K562 (cell line): Measurements from ENCODE around the gene CUL1. TPM values are rescaled to one million over a fixed set of nuclear protein-coding genes. Genes with fewer than 3 reads are reported as not detected.

ENCODE experiments used
- ARNT ChIP-seq, 2 experiments: fragments of 450-650 bp; IDR thresholded peaks; 2 replicates each; pipeline ENCODE4 v1.6.1; 2016; ENCODE audit warnings: mild to moderate bottlenecking in 1 of 2
- CEBPB ChIP-seq: fragments of 450-650 bp; IDR thresholded peaks from 2 replicates; pipeline ENCODE4 v1.6.1; 2016; ENCODE audit warnings: missing genetic modification characterization, missing compliant biosample characterization
- CXXC5 ChIP-seq: fragments of 250-450 bp; sonication (Bioruptor Pico); IDR thresholded peaks from 2 replicates; pipeline ENCODE4 v1.8.0; 2022; ENCODE audit warnings: inconsistent platforms, mild to moderate bottlenecking, moderate library complexity
- DNMT1 ChIP-seq: fragments of 450-650 bp; IDR thresholded peaks from 2 replicates; pipeline ENCODE4 v1.6.1; 2016; ENCODE audit warnings: antibody characterized with exemption, mild to moderate bottlenecking
- GATA2 ChIP-seq: sonication (generic); formaldehyde crosslinking; IDR thresholded peaks from 2 replicates; pipeline ENCODE4 v1.4.0; 2020; ENCODE audit warnings: mild to moderate bottlenecking, missing genetic modification reagents
- LCOR ChIP-seq: sonication (generic); formaldehyde crosslinking; IDR thresholded peaks from 2 replicates; pipeline ENCODE4 v1.8.0; 2022; ENCODE audit warnings: mild to moderate bottlenecking, missing genetic modification reagents
- NR2C1 ChIP-seq, 2 experiments: fragments of 450-650 bp; IDR thresholded peaks; 2 replicates each; pipeline ENCODE4 v1.6.1; 2017; ENCODE audit warnings: mild to moderate bottlenecking in 2 of 2, antibody characterized with exemption in 1 of 2, inconsistent platforms in 1 of 2, missing compliant biosample characterization in 1 of 2, missing genetic modification characterization in 1 of 2
- NR2C2 ChIP-seq, 2 experiments: fragments of 200-800 bp in 1 of 2; sonication (Bioruptor generic) in 1 of 2; sonication (generic) in 1 of 2; formaldehyde crosslinking in 1 of 2; IDR thresholded peaks; 2 replicates each; pipeline versions ENCODE4 v1.6.1 to v1.8.0; 2016 to 2022; ENCODE audit warnings: mild to moderate bottlenecking in 1 of 2, missing compliant biosample characterization in 1 of 2, missing genetic modification characterization in 1 of 2, missing genetic modification reagents in 1 of 2
- RAD51 ChIP-seq: fragments of 450-650 bp; IDR thresholded peaks from 2 replicates; pipeline ENCODE4 v1.7.1; 2016; ENCODE audit warnings: low read depth, mild to moderate bottlenecking, borderline replicate concordance
- polyA plus RNA-seq, 8 experiments: library from polyadenylated mRNA; depleted of rRNA in 4 of 8; stranded (reverse) in 5 of 8; unstranded in 3 of 8; fragments of >200 nt; fragmentation: Nextera tagmentation in 2 of 8; fragmentation: Illumina TruSeq in 1 of 8; extraction: Ambion mirVana in 2 of 8; extraction: Trizol in 1 of 8; gene quantifications; 2 replicates each; pipeline versions ENCODE4 v1.2.1 to v1.2.3, GENCODE V29; 2011 to 2014; ENCODE audit warnings: inconsistent platforms in 1 of 8, missing spikeins in 1 of 8
- total RNA-seq, 7 experiments: library from RNA; depleted of rRNA in 6 of 7; stranded (reverse); fragments of >200 nt in 6 of 7; fragmentation: Illumina TruSeq in 2 of 7; extraction: Trizol in 2 of 7; gene quantifications; 2 replicates each; pipeline versions ENCODE4 v1.2.1 to v1.2.3, GENCODE V29; 2011 to 2021; ENCODE audit warnings: low replicate concordance in 1 of 7
- TF ChIP-seq, protein P1 (sequence below), 2 experiments: IDR thresholded peaks; 2 replicates each; pipeline ENCODE4 v1.6.1; 2012; ENCODE audit warnings: improper control_type of control experiment in 2 of 2, low read depth in 2 of 2, low read length in 2 of 2, borderline replicate concordance in 1 of 2
- TF ChIP-seq, protein P2 (sequence below): fragments of 450-650 bp; formaldehyde crosslinking; IDR thresholded peaks from 2 replicates; pipeline ENCODE4 v1.4.0; 2020; ENCODE audit warnings: mild to moderate bottlenecking, moderate library complexity
- TF ChIP-seq, protein P3 (sequence below): fragments of 450-650 bp; IDR thresholded peaks from 2 replicates; pipeline ENCODE4 v1.6.1; 2016; ENCODE audit warnings: low read depth, mild to moderate bottlenecking, moderate library complexity
- TF ChIP-seq, protein P4 (sequence below): IDR thresholded peaks from 2 replicates; pipeline ENCODE4 v1.6.1; 2012; ENCODE audit warnings: low read depth, low read length, improper control_type of control experiment, borderline replicate concordance
- TF ChIP-seq, protein P5 (sequence below): sonication (generic); formaldehyde crosslinking; IDR thresholded peaks from 2 replicates; pipeline ENCODE4 v1.8.0; 2022; ENCODE audit warnings: mild to moderate bottlenecking, missing genetic modification reagents, borderline replicate concordance

Gene CUL1
- total and polyA plus RNA-seq, 9 of the 15 experiments (the other 6 are each of a cell fraction or from before 2014, with no cell fraction given), result 31.5 to 107 (median 96.5) TPM

DNA sequence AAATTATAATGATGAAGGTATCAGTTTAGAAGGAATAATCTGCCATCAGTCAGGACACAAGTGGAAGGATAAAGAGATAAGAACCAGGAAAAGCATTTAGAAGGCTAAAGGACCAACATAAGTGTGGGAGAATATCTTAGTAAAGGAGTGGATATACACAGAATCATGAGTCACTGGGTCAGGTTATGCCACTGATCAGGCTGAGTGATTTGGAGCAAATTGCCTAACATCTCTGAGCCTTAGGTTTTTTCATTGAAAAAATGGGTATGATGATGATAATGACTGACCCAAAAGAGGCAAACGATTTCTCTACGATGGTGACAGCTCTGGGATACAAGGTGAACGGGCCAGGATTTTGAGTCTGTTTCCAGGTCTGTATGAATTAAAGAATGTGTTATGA is 2.8 kb upstream of the CUL1 start (continued):
- TF ChIP-seq, protein P1, sequence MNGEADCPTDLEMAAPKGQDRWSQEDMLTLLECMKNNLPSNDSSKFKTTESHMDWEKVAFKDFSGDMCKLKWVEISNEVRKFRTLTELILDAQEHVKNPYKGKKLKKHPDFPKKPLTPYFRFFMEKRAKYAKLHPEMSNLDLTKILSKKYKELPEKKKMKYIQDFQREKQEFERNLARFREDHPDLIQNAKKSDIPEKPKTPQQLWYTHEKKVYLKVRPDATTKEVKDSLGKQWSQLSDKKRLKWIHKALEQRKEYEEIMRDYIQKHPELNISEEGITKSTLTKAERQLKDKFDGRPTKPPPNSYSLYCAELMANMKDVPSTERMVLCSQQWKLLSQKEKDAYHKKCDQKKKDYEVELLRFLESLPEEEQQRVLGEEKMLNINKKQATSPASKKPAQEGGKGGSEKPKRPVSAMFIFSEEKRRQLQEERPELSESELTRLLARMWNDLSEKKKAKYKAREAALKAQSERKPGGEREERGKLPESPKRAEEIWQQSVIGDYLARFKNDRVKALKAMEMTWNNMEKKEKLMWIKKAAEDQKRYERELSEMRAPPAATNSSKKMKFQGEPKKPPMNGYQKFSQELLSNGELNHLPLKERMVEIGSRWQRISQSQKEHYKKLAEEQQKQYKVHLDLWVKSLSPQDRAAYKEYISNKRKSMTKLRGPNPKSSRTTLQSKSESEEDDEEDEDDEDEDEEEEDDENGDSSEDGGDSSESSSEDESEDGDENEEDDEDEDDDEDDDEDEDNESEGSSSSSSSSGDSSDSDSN (IDR thresholded peaks at IDR 0.05; ENCODE audit: borderline replicate concordance in 1 of 2, low read depth in 2 of 2, low read length in 2 of 2), result no peak
- no peak for TF ChIP-seq NR2C2 (CRISPR knock-in tag; IDR thresholded peaks at IDR 0.05)
- TF ChIP-seq NR2C2 (tag; IDR thresholded peaks at IDR 0.05), result no peak
- TF ChIP-seq, protein P2, sequence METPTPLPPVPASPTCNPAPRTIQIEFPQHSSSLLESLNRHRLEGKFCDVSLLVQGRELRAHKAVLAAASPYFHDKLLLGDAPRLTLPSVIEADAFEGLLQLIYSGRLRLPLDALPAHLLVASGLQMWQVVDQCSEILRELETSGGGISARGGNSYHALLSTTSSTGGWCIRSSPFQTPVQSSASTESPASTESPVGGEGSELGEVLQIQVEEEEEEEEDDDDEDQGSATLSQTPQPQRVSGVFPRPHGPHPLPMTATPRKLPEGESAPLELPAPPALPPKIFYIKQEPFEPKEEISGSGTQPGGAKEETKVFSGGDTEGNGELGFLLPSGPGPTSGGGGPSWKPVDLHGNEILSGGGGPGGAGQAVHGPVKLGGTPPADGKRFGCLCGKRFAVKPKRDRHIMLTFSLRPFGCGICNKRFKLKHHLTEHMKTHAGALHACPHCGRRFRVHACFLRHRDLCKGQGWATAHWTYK, result no peak
- no peak for TF ChIP-seq ARNT (IDR thresholded peaks at IDR 0.05)
- 0 out of 2 replicates have a peak, but pooled peaks have one; percentile 12 for TF ChIP-seq GATA2
- TF ChIP-seq DNMT1, result no peak
- no peak for TF ChIP-seq LCOR
- TF ChIP-seq, protein P3, sequence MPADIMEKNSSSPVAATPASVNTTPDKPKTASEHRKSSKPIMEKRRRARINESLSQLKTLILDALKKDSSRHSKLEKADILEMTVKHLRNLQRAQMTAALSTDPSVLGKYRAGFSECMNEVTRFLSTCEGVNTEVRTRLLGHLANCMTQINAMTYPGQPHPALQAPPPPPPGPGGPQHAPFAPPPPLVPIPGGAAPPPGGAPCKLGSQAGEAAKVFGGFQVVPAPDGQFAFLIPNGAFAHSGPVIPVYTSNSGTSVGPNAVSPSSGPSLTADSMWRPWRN, result no peak
- 0 out of 2 replicates have a peak, but pooled peaks have one; percentile 6 for TF ChIP-seq RAD51
- TF ChIP-seq CEBPB (tag), result peak; percentile 56
- TF ChIP-seq, protein P4, sequence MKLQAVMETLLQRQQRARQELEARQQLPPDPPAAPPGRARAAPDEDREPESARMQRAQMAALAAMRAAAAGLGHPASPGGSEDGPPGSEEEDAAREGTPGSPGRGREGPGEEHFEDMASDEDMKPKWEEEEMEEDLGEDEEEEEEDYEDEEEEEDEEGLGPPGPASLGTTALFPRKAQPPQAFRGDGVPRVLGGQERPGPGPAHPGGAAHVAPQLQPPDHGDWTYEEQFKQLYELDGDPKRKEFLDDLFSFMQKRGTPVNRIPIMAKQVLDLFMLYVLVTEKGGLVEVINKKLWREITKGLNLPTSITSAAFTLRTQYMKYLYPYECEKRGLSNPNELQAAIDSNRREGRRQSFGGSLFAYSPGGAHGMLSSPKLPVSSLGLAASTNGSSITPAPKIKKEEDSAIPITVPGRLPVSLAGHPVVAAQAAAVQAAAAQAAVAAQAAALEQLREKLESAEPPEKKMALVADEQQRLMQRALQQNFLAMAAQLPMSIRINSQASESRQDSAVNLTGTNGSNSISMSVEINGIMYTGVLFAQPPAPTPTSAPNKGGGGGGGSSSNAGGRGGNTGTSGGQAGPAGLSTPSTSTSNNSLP, result 0 out of 2 replicates have a peak, but pooled peaks have one; percentile 46
- TF ChIP-seq, protein P5, sequence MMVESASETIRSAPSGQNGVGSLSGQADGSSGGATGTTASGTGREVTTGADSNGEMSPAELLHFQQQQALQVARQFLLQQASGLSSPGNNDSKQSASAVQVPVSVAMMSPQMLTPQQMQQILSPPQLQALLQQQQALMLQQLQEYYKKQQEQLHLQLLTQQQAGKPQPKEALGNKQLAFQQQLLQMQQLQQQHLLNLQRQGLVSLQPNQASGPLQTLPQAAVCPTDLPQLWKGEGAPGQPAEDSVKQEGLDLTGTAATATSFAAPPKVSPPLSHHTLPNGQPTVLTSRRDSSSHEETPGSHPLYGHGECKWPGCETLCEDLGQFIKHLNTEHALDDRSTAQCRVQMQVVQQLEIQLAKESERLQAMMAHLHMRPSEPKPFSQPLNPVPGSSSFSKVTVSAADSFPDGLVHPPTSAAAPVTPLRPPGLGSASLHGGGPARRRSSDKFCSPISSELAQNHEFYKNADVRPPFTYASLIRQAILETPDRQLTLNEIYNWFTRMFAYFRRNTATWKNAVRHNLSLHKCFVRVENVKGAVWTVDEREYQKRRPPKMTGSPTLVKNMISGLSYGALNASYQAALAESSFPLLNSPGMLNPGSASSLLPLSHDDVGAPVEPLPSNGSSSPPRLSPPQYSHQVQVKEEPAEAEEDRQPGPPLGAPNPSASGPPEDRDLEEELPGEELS (CRISPR knock-in tag), result no peak
- no peak for TF ChIP-seq NR2C1 (IDR thresholded peaks at IDR 0.05)
- no peak for TF ChIP-seq NR2C1 (tag; IDR thresholded peaks at IDR 0.05)
- 0 out of 2 replicates have a peak, but pooled peaks have one; percentile 7 for TF ChIP-seq CXXC5 (CRISPR knock-in tag)
